K562 (cell line): ENCODE measurements around the gene ZBTB20. TPM values are rescaled to one million over a fixed set of nuclear protein-coding genes. Genes with fewer than 3 reads are reported as not detected.

Experiments used
- IFI16 ChIP-seq: fragments of 250-450 bp; sonication (Bioruptor Pico); IDR thresholded peaks from 2 replicates; pipeline ENCODE4 v2.1.2; 2022; ENCODE audit warnings: mild to moderate bottlenecking, inconsistent platforms
- JUND ChIP-seq, 2 experiments: IDR thresholded peaks; 2 replicates in 1 of 2; 3 replicates in 1 of 2; pipeline ENCODE4 v1.6.1; 2011; ENCODE audit warnings: borderline replicate concordance in 2 of 2, low read depth in 2 of 2, low read length in 2 of 2, improper control_type of control experiment in 1 of 2, missing biosample characterization in 1 of 2, missing genetic modification characterization in 1 of 2, missing genetic modification reagents in 1 of 2
- ZNF347 ChIP-seq: fragments of 450-650 bp; formaldehyde crosslinking; IDR thresholded peaks from 2 replicates; pipeline ENCODE4 v1.4.0; 2020; ENCODE audit warnings: low read depth, mild to moderate bottlenecking, moderate library complexity
- ZNF408 ChIP-seq: fragments of 250-450 bp; sonication (Bioruptor Pico); IDR thresholded peaks from 2 replicates; pipeline ENCODE4 v1.4.0; 2020; ENCODE audit warnings: low read depth, mild to moderate bottlenecking, moderate library complexity
- ZNF444 ChIP-seq: fragments of 250-450 bp; sonication (Bioruptor Pico); IDR thresholded peaks from 2 replicates; pipeline ENCODE4 v1.4.0; 2020; ENCODE audit warnings: mild to moderate bottlenecking, moderate library complexity
- ZNF561 ChIP-seq: fragments of 450-650 bp; formaldehyde crosslinking; conservative IDR thresholded peaks from 2 replicates; pipeline ENCODE4 v1.4.0; 2020; ENCODE audit warnings: mild to moderate bottlenecking, moderate library complexity
- polyA plus RNA-seq, 8 experiments: library from polyadenylated mRNA; depleted of rRNA in 4 of 8; stranded (reverse) in 5 of 8; unstranded in 3 of 8; fragments of >200 nt; fragmentation: Nextera tagmentation in 2 of 8; fragmentation: Illumina TruSeq in 1 of 8; extraction: Ambion mirVana in 2 of 8; extraction: Trizol in 1 of 8; gene quantifications; 2 replicates each; pipeline versions ENCODE4 v1.2.1 to v1.2.3, GENCODE V29; 2011 to 2014; ENCODE audit warnings: inconsistent platforms in 1 of 8, missing spikeins in 1 of 8
- total RNA-seq, 7 experiments: library from RNA; depleted of rRNA in 6 of 7; stranded (reverse); fragments of >200 nt in 6 of 7; fragmentation: Illumina TruSeq in 2 of 7; extraction: Trizol in 2 of 7; gene quantifications; 2 replicates each; pipeline versions ENCODE4 v1.2.1 to v1.2.3, GENCODE V29; 2011 to 2021; ENCODE audit warnings: low replicate concordance in 1 of 7
- TF ChIP-seq, protein P1 (sequence below): IDR thresholded peaks from 3 replicates; pipeline ENCODE4 v1.6.1; 2011; ENCODE audit warnings: borderline replicate concordance, mild to moderate bottlenecking, moderate library complexity; ENCODE audit not compliant: insufficient read length; ENCODE audit errors: extremely low read depth
- TF ChIP-seq, protein P2 (sequence below): fragments of 450-650 bp; formaldehyde crosslinking; IDR thresholded peaks from 2 replicates; pipeline ENCODE4 v1.4.0; 2020; ENCODE audit warnings: mild to moderate bottlenecking, moderate library complexity
- TF ChIP-seq, protein P3 (sequence below): fragments of 250-450 bp; sonication (Bioruptor Pico); IDR thresholded peaks from 2 replicates; pipeline ENCODE4 v1.4.0; 2020; ENCODE audit warnings: mild to moderate bottlenecking

Gene ZBTB20
- total and polyA plus RNA-seq, 9 of the 15 experiments (the other 6 are each of a cell fraction or from before 2014, with no cell fraction given): 0.17 to 1.7 (median 0.45) TPM

DNA sequence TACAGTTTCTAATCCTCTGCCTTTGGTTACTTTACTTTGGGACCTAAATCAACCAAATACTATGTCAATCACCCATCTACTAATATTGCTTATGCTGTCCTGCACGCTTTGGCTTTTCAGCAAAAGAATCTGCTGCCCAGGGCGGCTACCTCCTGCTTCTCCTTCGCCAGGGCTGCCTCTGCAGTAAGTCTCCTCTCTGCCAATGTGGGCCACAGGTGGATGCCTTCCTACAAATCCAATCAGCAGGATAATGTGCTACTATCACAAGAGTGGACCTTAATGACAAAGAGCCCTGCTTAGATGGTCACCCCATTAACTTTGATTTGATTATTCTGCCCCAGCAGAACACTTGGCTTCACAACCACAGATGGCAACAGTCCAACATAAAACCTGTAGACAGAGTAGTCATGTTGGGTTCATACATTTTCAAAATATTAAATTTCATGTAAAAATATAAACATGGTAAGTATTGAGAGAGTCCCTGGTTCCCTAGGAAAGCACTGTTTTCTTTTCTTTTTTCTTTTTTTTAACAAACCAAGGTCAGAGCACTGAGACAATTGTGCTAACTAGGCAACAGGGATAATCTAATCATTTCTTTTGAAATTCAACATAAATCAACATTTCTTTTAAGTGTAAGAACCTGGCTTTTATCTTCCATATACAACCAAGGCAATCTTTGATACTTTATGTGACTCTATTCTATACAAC is 298.3 kb downstream of the ZBTB20 start (continued):
- TF ChIP-seq, protein P1, sequence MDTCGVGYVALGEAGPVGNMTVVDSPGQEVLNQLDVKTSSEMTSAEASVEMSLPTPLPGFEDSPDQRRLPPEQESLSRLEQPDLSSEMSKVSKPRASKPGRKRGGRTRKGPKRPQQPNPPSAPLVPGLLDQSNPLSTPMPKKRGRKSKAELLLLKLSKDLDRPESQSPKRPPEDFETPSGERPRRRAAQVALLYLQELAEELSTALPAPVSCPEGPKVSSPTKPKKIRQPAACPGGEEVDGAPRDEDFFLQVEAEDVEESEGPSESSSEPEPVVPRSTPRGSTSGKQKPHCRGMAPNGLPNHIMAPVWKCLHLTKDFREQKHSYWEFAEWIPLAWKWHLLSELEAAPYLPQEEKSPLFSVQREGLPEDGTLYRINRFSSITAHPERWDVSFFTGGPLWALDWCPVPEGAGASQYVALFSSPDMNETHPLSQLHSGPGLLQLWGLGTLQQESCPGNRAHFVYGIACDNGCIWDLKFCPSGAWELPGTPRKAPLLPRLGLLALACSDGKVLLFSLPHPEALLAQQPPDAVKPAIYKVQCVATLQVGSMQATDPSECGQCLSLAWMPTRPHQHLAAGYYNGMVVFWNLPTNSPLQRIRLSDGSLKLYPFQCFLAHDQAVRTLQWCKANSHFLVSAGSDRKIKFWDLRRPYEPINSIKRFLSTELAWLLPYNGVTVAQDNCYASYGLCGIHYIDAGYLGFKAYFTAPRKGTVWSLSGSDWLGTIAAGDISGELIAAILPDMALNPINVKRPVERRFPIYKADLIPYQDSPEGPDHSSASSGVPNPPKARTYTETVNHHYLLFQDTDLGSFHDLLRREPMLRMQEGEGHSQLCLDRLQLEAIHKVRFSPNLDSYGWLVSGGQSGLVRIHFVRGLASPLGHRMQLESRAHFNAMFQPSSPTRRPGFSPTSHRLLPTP: no peak
- TF ChIP-seq, protein P2, sequence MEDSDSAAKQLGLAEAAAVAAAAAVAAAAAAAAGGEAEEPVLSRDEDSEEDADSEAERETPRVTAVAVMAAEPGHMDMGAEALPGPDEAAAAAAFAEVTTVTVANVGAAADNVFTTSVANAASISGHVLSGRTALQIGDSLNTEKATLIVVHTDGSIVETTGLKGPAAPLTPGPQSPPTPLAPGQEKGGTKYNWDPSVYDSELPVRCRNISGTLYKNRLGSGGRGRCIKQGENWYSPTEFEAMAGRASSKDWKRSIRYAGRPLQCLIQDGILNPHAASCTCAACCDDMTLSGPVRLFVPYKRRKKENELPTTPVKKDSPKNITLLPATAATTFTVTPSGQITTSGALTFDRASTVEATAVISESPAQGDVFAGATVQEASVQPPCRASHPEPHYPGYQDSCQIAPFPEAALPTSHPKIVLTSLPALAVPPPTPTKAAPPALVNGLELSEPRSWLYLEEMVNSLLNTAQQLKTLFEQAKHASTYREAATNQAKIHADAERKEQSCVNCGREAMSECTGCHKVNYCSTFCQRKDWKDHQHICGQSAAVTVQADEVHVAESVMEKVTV: no peak
- no peak for TF ChIP-seq ZNF444 (CRISPR knock-in tag)
- TF ChIP-seq ZNF561 (CRISPR knock-in tag): no peak
- no peak for TF ChIP-seq IFI16 (CRISPR knock-in tag)
- TF ChIP-seq, protein P3, sequence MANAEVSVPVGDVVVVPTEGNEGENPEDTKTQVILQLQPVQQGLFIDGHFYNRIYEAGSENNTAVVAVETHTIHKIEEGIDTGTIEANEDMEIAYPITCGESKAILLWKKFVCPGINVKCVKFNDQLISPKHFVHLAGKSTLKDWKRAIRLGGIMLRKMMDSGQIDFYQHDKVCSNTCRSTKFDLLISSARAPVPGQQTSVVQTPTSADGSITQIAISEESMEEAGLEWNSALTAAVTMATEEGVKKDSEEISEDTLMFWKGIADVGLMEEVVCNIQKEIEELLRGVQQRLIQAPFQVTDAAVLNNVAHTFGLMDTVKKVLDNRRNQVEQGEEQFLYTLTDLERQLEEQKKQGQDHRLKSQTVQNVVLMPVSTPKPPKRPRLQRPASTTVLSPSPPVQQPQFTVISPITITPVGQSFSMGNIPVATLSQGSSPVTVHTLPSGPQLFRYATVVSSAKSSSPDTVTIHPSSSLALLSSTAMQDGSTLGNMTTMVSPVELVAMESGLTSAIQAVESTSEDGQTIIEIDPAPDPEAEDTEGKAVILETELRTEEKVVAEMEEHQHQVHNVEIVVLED: no peak
- no peak for TF ChIP-seq ZNF347 (CRISPR knock-in tag)
- TF ChIP-seq ZNF408 (CRISPR knock-in tag): no peak
- TF ChIP-seq JUND (IDR thresholded peaks at IDR 0.05; ENCODE audit: borderline replicate concordance, low read depth, low read length): no peak
- TF ChIP-seq JUND (tag; IDR thresholded peaks at IDR 0.05; ENCODE audit: borderline replicate concordance, low read depth, low read length): no peak
